Progenitor cell of endocrine pancreas (in vitro differentiated cells): ENCODE results near the gene PRKAR1B. TPM values are rescaled to one million over a fixed set of nuclear protein-coding genes. Genes with fewer than 3 reads are reported as not detected.

Experiments used
- DNase-seq: peaks from one replicate; pipeline ENCODE4 v3.0.0; 2021; ENCODE audit warnings: low spot score; ENCODE audit not compliant: unreplicated experiment
- H3K27ac Mint-ChIP-seq: 2 replicates; pipeline ENCODE4 v1.8.0; 2021; ENCODE audit warnings: mild to moderate bottlenecking, moderate library complexity, mixed read lengths
- H3K27me3 Mint-ChIP-seq: 2 replicates; pipeline ENCODE4 v1.8.0; 2021; ENCODE audit warnings: mixed read lengths
- H3K36me3 Mint-ChIP-seq: 2 replicates; pipeline ENCODE4 v1.8.0; 2022; ENCODE audit warnings: mixed read lengths; ENCODE audit not compliant: insufficient read depth
- H3K4me1 Mint-ChIP-seq: 2 replicates; pipeline ENCODE4 v1.8.0; 2021; ENCODE audit warnings: low read depth, mixed read lengths
- H3K4me3 Mint-ChIP-seq: 2 replicates; pipeline ENCODE4 v1.8.0; 2021; ENCODE audit warnings: low read depth, mild to moderate bottlenecking, moderate library complexity, mixed read lengths
- H3K9me3 Mint-ChIP-seq: 2 replicates; pipeline ENCODE4 v1.8.0; 2021; ENCODE audit warnings: low read depth, mixed read lengths
- CTCF ChIP-seq: fragments of 200-600 bp; sonication (generic); IDR thresholded peaks from one replicate; pipeline ENCODE4 v1.5.0; 2021; ENCODE audit warnings: antibody characterized with exemption, mild to moderate bottlenecking; ENCODE audit not compliant: unreplicated experiment
- total RNA-seq: library from RNA; stranded (reverse); gene quantifications from 2 replicates; pipeline ENCODE4 v1.2.1, GENCODE V29; 2021

Gene PRKAR1B
- total RNA-seq, 1 donor from 2014 or later: 54.2 TPM

- Mint-ChIP-seq H3K9me3 (no peaks in the 10 kb centered on the region), H3K36me3 (peaks cover 4% of the 10 kb centered on the region), H3K4me1 (peaks cover 6% of the 10 kb centered on the region), H3K4me3 (no peak overlapping the region), H3K27ac (no peak overlapping the region), H3K27me3 (peaks cover 11% of the 10 kb centered on the region)
- TF ChIP-seq CTCF: no peak
- DNase-seq: no peak
Measured at GRCh38 chr7:528451-528850, 198.6 kb downstream of the PRKAR1B start.

GRCh38 chr7:527723-528122, 199.4 kb downstream of the PRKAR1B start:
- Mint-ChIP-seq H3K36me3 (peaks cover 4% of the 10 kb centered on the region), H3K27ac (no peak overlapping the region), H3K9me3 (no peaks in the 10 kb centered on the region), H3K27me3 (peaks cover 11% of the 10 kb centered on the region), H3K4me3 (no peak overlapping the region), H3K4me1 (peaks cover 8% of the 10 kb centered on the region)
- DNase-seq: no peak
- no peak for TF ChIP-seq CTCF

GRCh38 chr7:526460-527034, 200.5 kb downstream of the PRKAR1B start:
- peaks cover 8% of the 10 kb centered on the region for H3K4me1 Mint-ChIP-seq
- peaks cover 8% of the 10 kb centered on the region for H3K27me3 Mint-ChIP-seq
- H3K9me3 Mint-ChIP-seq: no peaks in the 10 kb centered on the region
- H3K27ac Mint-ChIP-seq: no peak overlapping the region
- DNase-seq: no peak
- H3K36me3 Mint-ChIP-seq: peaks cover 4% of the 10 kb centered on the region
- TF ChIP-seq CTCF: no peak
- no peak overlapping the region for H3K4me3 Mint-ChIP-seq

DNA sequence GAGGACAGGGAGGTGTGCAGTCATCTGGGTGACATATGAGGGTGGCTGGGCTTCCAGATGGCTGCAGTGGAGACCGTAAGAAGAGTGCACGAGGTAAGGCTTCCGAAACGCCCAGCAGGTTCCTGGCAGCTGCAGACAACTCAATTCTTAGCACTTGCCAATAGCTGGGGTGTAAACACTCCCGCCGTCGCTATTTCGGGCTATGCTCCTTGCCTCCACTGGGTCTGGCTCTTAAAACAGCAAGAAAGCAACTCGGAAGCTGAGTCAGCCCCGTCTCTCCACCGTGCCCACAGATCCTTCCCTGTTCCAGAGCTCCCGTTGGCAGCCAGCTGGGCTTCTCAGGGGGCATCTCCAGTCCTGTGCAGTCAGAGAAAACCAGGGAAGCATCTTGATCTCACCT, 201.3 kb downstream of the PRKAR1B start:
- Mint-ChIP-seq H3K9me3 (no peaks in the 10 kb centered on the region), H3K36me3 (peaks cover 4% of the 10 kb centered on the region), H3K4me3 (no peak overlapping the region), H3K27me3 (peaks cover 12% of the 10 kb centered on the region), H3K4me1 (peaks cover 10% of the 10 kb centered on the region), H3K27ac (no peak overlapping the region)
- DNase-seq: no peak
- no peak for TF ChIP-seq CTCF

- H3K36me3 Mint-ChIP-seq: peaks cover 4% of the 10 kb centered on the region
- no peak for TF ChIP-seq CTCF
Measured at GRCh38 chr7:524800-525199, 202.3 kb downstream of the PRKAR1B start.

More at GRCh38 chr7:524800-525199, 202.3 kb downstream of the PRKAR1B start:
- peaks cover 9% of the 10 kb centered on the region for H3K27me3 Mint-ChIP-seq
- H3K9me3 Mint-ChIP-seq: no peaks in the 10 kb centered on the region
- no peak overlapping the region for H3K4me3 Mint-ChIP-seq
- no peak overlapping the region for H3K27ac Mint-ChIP-seq
- no peak for DNase-seq
- peaks cover 10% of the 10 kb centered on the region for H3K4me1 Mint-ChIP-seq
